ENCODE results near the gene PLEKHD1.

The PLEKHD1 gene

GRCh38 chr14:69519204-69520100 lies 34.9 kb downstream of the PLEKHD1 start:
- DNase-seq = peak; percentile 33

- no peak for DNase-seq
These were observed 37.5 kb downstream of the PLEKHD1 start for GRCh38 chr14:69522026-69522425.

GRCh38 chr14:69525896-69526295 lies 41.4 kb downstream of the PLEKHD1 start:
- no peak for DNase-seq

GRCh38 chr14:69527635-69528034 lies 43.1 kb downstream of the PLEKHD1 start:
- no peak for DNase-seq

GRCh38 chr14:69528143-69528542 lies 43.6 kb downstream of the PLEKHD1 start:
- DNase-seq = no peak

GRCh38 chr14:69528930-69529329 lies 44.4 kb downstream of the PLEKHD1 start:
- DNase-seq = no peak

GRCh38 chr14:69529563-69529962 lies 45.0 kb downstream of the PLEKHD1 start:
- DNase-seq = no peak

GRCh38 chr14:69530095-69530494 lies 45.6 kb downstream of the PLEKHD1 start:
- DNase-seq = no peak

GRCh38 chr14:69531135-69531534 lies 46.6 kb downstream of the PLEKHD1 start:
- DNase-seq = no peak

GRCh38 chr14:69532561-69533340 lies 48.2 kb downstream of the PLEKHD1 start:
- DNase-seq = no peak

- peak; percentile 81 for DNase-seq
These were observed 50.8 kb downstream of the PLEKHD1 start for GRCh38 chr14:69535230-69535848.

GRCh38 chr14:69536971-69537370 lies 52.4 kb downstream of the PLEKHD1 start:
- no peak for DNase-seq

GRCh38 chr14:69537900-69538299 lies 53.4 kb downstream of the PLEKHD1 start:
- DNase-seq = no peak

- DNase-seq = no peak
These were observed 54.2 kb downstream of the PLEKHD1 start for GRCh38 chr14:69538766-69539165.

- DNase-seq = no peak
These were observed 55.3 kb downstream of the PLEKHD1 start for GRCh38 chr14:69539631-69540410.

- no peak for DNase-seq
These were observed 56.3 kb downstream of the PLEKHD1 start for GRCh38 chr14:69540654-69541335.

- DNase-seq = no peak
These were observed 57.8 kb downstream of the PLEKHD1 start for GRCh38 chr14:69542311-69542710.

- peak; percentile 84 for DNase-seq
These were observed 59.0 kb downstream of the PLEKHD1 start for GRCh38 chr14:69543341-69544115.

- DNase-seq = peak; percentile 79
These were observed 63.3 kb downstream of the PLEKHD1 start for GRCh38 chr14:69547701-69548348.

GRCh38 chr14:69548566-69548965 lies 64.0 kb downstream of the PLEKHD1 start:
- DNase-seq = no peak

- no peak for DNase-seq
These were observed 67.0 kb downstream of the PLEKHD1 start for GRCh38 chr14:69551511-69551910.
